Fibroblast of lung (primary cell): Measurements from ENCODE around the gene SELENOW. TPM values are rescaled to one million over a fixed set of nuclear protein-coding genes. Genes with fewer than 3 reads are reported as not detected.

ENCODE experiments used
- DNase-seq, 2 donors: peaks; one replicate each; pipeline versions ENCODE4 v3.0.0 to v3.0.0-alpha.2; 2010; ENCODE audit warnings: low read depth in 2 of 2
- H2AFZ ChIP-seq: 2 replicates; pipeline ENCODE4 v1.5.1; 2012; ENCODE audit warnings: low read length, control low read depth, inconsistent platforms
- H3K27ac ChIP-seq: 2 replicates; pipeline ENCODE4 v1.5.1; 2011; ENCODE audit warnings: low read length, control low read depth; ENCODE audit not compliant: insufficient read depth
- H3K27me3 ChIP-seq: 2 replicates; pipeline ENCODE4 v1.5.1; 2011; ENCODE audit warnings: mild to moderate bottlenecking, low read length; ENCODE audit not compliant: control insufficient read depth, insufficient read depth
- H3K36me3 ChIP-seq: 2 replicates; pipeline ENCODE4 v1.5.1; 2011; ENCODE audit warnings: low read length; ENCODE audit not compliant: control insufficient read depth, insufficient read depth
- H3K4me1 ChIP-seq: 2 replicates; pipeline ENCODE4 v1.5.1; 2011; ENCODE audit warnings: low read length; ENCODE audit not compliant: control insufficient read depth, insufficient read depth; ENCODE audit errors: extremely low read depth
- H3K4me2 ChIP-seq: 2 replicates; pipeline ENCODE4 v1.5.1; 2011; ENCODE audit warnings: low read length, control low read depth; ENCODE audit not compliant: insufficient read depth; ENCODE audit errors: extremely low read depth
- H3K4me3 ChIP-seq, 4 experiments: fragments of 200-600 bp in 1 of 4; sonication (generic) in 1 of 4; replicated peaks in 1 of 4; 2 replicates each; pipeline ENCODE4 v1.5.1; 2011 to 2016; ENCODE audit warnings: low read length in 4 of 4, low read depth in 3 of 4, mild to moderate bottlenecking in 3 of 4, control low read depth in 2 of 4, inconsistent platforms in 1 of 4, mixed read lengths in 1 of 4; ENCODE audit not compliant: insufficient read depth in 1 of 4; ENCODE audit errors: control extremely low read depth in 1 of 4
- H3K79me2 ChIP-seq: 2 replicates; pipeline ENCODE4 v1.5.1; 2012; ENCODE audit warnings: mild to moderate bottlenecking, low read length, inconsistent platforms; ENCODE audit not compliant: control insufficient read depth, insufficient read depth
- H3K9ac ChIP-seq: 2 replicates; pipeline ENCODE4 v1.5.1; 2011; ENCODE audit warnings: mild to moderate bottlenecking, low read length, control low read depth; ENCODE audit not compliant: insufficient read depth
- H3K9me3 ChIP-seq: 2 replicates; pipeline ENCODE4 v1.5.1; 2012; ENCODE audit warnings: low read depth, low read length; ENCODE audit not compliant: control insufficient read depth, insufficient read depth
- H4K20me1 ChIP-seq: 2 replicates; pipeline ENCODE4 v1.5.1; 2011; ENCODE audit warnings: low read length; ENCODE audit not compliant: control insufficient read depth, insufficient read depth; ENCODE audit errors: extremely low read depth
- CTCF ChIP-seq, 2 donors: IDR thresholded peaks in 1 of 2; conservative IDR thresholded peaks in 1 of 2; 1 replicate in 1 of 2; 2 replicates in 1 of 2; pipeline ENCODE4 v1.5.1; 2011 to 2012; ENCODE audit warnings: low read length in 2 of 2, control low read depth in 1 of 2, inconsistent platforms in 1 of 2, low read depth in 1 of 2, mild to moderate bottlenecking in 1 of 2
- EZH2 ChIP-seq: IDR thresholded peaks from 2 replicates; pipeline ENCODE4 v1.5.1; 2012; ENCODE audit warnings: low read length, control low read depth, mild to moderate bottlenecking; ENCODE audit errors: missing control alignments
- polyA plus RNA-seq, 2 donors: library from polyadenylated mRNA; depleted of rRNA in 1 of 2; stranded (reverse) in 1 of 2; unstranded in 1 of 2; fragments of >200 nt; gene quantifications; 2 replicates each; pipeline ENCODE4 v1.2.1, GENCODE V29; 2011 to 2012; ENCODE audit warnings: missing spikeins in 1 of 2
- total RNA-seq: library from RNA; depleted of rRNA; stranded (reverse); fragments of >200 nt; gene quantifications from 2 replicates; pipeline ENCODE4 v1.2.1, GENCODE V29; 2014

SELENOW gene
- total and polyA plus RNA-seq, 2 donors (not counting 1 experiment from before 2014, with no cell fraction given), result 155 to 250 TPM

- H3K4me1 ChIP-seq, result no peaks in the 10 kb centered on the region
- peaks cover 33% of the 10 kb centered on the region for H3K36me3 ChIP-seq
Observed at GRCh38 chr19:47756953-47757608, 21.4 kb upstream of the SELENOW start.

GRCh38 chr19:47757617-47758442, 20.7 kb upstream of the SELENOW start:
- Histone ChIP-seq H3K4me3 (no peak overlapping the region), H3K4me2 (no peak overlapping the region), H3K9me3 (no peaks in the 10 kb centered on the region), H2AFZ (no peak overlapping the region), H3K36me3 (peaks cover 25% of the 10 kb centered on the region), H4K20me1 (no peaks in the 10 kb centered on the region), H3K27ac (no peak overlapping the region), H3K79me2 (no peaks in the 10 kb centered on the region), H3K27me3 (no peaks in the 10 kb centered on the region), H3K4me1 (no peaks in the 10 kb centered on the region), H3K9ac (no peak overlapping the region)
- DNase-seq, result no peak
- no peak for TF ChIP-seq CTCF (conservative IDR thresholded peaks at IDR 0.05 in 1 of 2, IDR thresholded peaks at IDR 0.05 in 1 of 2; ENCODE audit: low read depth in 1 of 2, low read length in 2 of 2)
- no peak for TF ChIP-seq EZH2

More at GRCh38 chr19:47756953-47757608, 21.4 kb upstream of the SELENOW start:
- no peaks in the 10 kb centered on the region for H3K9me3 ChIP-seq
- no peak for DNase-seq
- H3K4me2 ChIP-seq, result no peak overlapping the region
- H3K4me3 ChIP-seq, result no peak overlapping the region
- H4K20me1 ChIP-seq, result no peaks in the 10 kb centered on the region
- TF ChIP-seq CTCF (conservative IDR thresholded peaks at IDR 0.05 in 1 of 2, IDR thresholded peaks at IDR 0.05 in 1 of 2; ENCODE audit: low read depth in 1 of 2, low read length in 2 of 2) (no peak), EZH2 (no peak)
- no peak overlapping the region for H2AFZ ChIP-seq
- no peaks in the 10 kb centered on the region for H3K27me3 ChIP-seq
- H3K9ac ChIP-seq, result no peak overlapping the region
- no peak overlapping the region for H3K27ac ChIP-seq
- no peaks in the 10 kb centered on the region for H3K79me2 ChIP-seq

- Histone ChIP-seq H4K20me1 (no peaks in the 10 kb centered on the region), H3K4me1 (no peaks in the 10 kb centered on the region), H3K4me2 (no peak overlapping the region), H2AFZ (no peak overlapping the region), H3K27me3 (no peaks in the 10 kb centered on the region), H3K27ac (no peak overlapping the region), H3K9me3 (no peaks in the 10 kb centered on the region), H3K4me3 (no peak overlapping the region), H3K79me2 (no peaks in the 10 kb centered on the region), H3K9ac (no peak overlapping the region), H3K36me3 (peaks cover 24% of the 10 kb centered on the region)
- no peak for TF ChIP-seq EZH2
- no peak for TF ChIP-seq CTCF (conservative IDR thresholded peaks at IDR 0.05 in 1 of 2, IDR thresholded peaks at IDR 0.05 in 1 of 2; ENCODE audit: low read depth in 1 of 2, low read length in 2 of 2)
- no peak for DNase-seq
Observed at GRCh38 chr19:47758443-47758804, 20.1 kb upstream of the SELENOW start.
